ENCODE measurements around the gene MOB3B. TPM values are rescaled to one million over a fixed set of nuclear protein-coding genes. Genes with fewer than 3 reads are reported as not detected.

The MOB3B gene
- total RNA-seq, 1 donor from 2014 or later = 14.8 TPM

GRCh38 chr9:27292659-27293405 is 236.8 kb downstream of the MOB3B start:
- H3K36me3 Mint-ChIP-seq = no peaks in the 10 kb centered on the region
- H3K27ac Mint-ChIP-seq = peak overlapping the region; percentile 44
- peaks cover 5% of the 10 kb centered on the region for H3K9me3 Mint-ChIP-seq
- H3K4me1 Mint-ChIP-seq = peaks cover 8% of the 10 kb centered on the region
- peaks cover 4% of the 10 kb centered on the region for H3K27me3 Mint-ChIP-seq (ENCODE audit: low read depth)
- DNase-seq (ENCODE audit: low spot score in 2 of 2, unreplicated experiment in 2 of 2) = no peak
- no peak for TF ChIP-seq CTCF (IDR thresholded peaks at IDR 0.05; ENCODE audit: unreplicated experiment)
- no peak overlapping the region for H3K4me3 Mint-ChIP-seq

- peaks cover 5% of the 10 kb centered on the region for H3K9me3 Mint-ChIP-seq
- H3K36me3 Mint-ChIP-seq = no peaks in the 10 kb centered on the region
- H3K27ac Mint-ChIP-seq = no peak overlapping the region
- DNase-seq (ENCODE audit: low spot score in 2 of 2, unreplicated experiment in 2 of 2) = no peak
- peaks cover 4% of the 10 kb centered on the region for H3K27me3 Mint-ChIP-seq (ENCODE audit: low read depth)
- TF ChIP-seq CTCF (IDR thresholded peaks at IDR 0.05; ENCODE audit: unreplicated experiment) = no peak
- peaks cover 8% of the 10 kb centered on the region for H3K4me1 Mint-ChIP-seq
- no peak overlapping the region for H3K4me3 Mint-ChIP-seq
These were observed 238.3 kb downstream of the MOB3B start for GRCh38 chr9:27291292-27291691.

GRCh38 chr9:27282269-27282668 is 247.3 kb downstream of the MOB3B start:
- no peak for TF ChIP-seq CTCF (IDR thresholded peaks at IDR 0.05; ENCODE audit: unreplicated experiment)
- no peaks in the 10 kb centered on the region for H3K36me3 Mint-ChIP-seq
- H3K27ac Mint-ChIP-seq = no peak overlapping the region
- no peak for DNase-seq (ENCODE audit: low spot score in 2 of 2, unreplicated experiment in 2 of 2)
- H3K9me3 Mint-ChIP-seq = no peaks in the 10 kb centered on the region
- H3K27me3 Mint-ChIP-seq (ENCODE audit: low read depth) = no peaks in the 10 kb centered on the region
- peaks cover 10% of the 10 kb centered on the region for H3K4me1 Mint-ChIP-seq
- H3K4me3 Mint-ChIP-seq = no peak overlapping the region

- Mint-ChIP-seq H3K27ac (no peak overlapping the region), H3K9me3 (no peaks in the 10 kb centered on the region), H3K36me3 (no peaks in the 10 kb centered on the region), H3K27me3 (ENCODE audit: low read depth) (no peaks in the 10 kb centered on the region), H3K4me3 (no peak overlapping the region), H3K4me1 (peaks cover 10% of the 10 kb centered on the region)
- TF ChIP-seq CTCF (IDR thresholded peaks at IDR 0.05; ENCODE audit: unreplicated experiment) = no peak
- no peak for DNase-seq (ENCODE audit: low spot score in 2 of 2, unreplicated experiment in 2 of 2)
These were observed 248.8 kb downstream of the MOB3B start for GRCh38 chr9:27280860-27281259.

GRCh38 chr9:27280249-27280648 is 249.4 kb downstream of the MOB3B start:
- Mint-ChIP-seq H3K36me3 (no peaks in the 10 kb centered on the region), H3K9me3 (no peaks in the 10 kb centered on the region), H3K27ac (no peak overlapping the region), H3K4me3 (no peak overlapping the region), H3K27me3 (ENCODE audit: low read depth) (no peaks in the 10 kb centered on the region), H3K4me1 (peaks cover 10% of the 10 kb centered on the region)
- no peak for DNase-seq (ENCODE audit: low spot score in 2 of 2, unreplicated experiment in 2 of 2)
- TF ChIP-seq CTCF (IDR thresholded peaks at IDR 0.05; ENCODE audit: unreplicated experiment) = no peak

All from mesothelial cell of epicardium (in vitro differentiated cells).